Prostate gland (tissue), 2 donors: ENCODE data around the gene F5. TPM values are rescaled to one million over a fixed set of nuclear protein-coding genes. Genes with fewer than 3 reads are reported as not detected.

ENCODE experiments used
- DNase-seq: peaks from one replicate; pipeline ENCODE4 v3.0.0-alpha.2; 2019; ENCODE audit warnings: low spot score
- H3K27ac ChIP-seq, 2 donors: fragments of 200-600 bp; sonication (generic); 2 replicates each; pipeline ENCODE4 v1.5.1; 2017 to 2019
- H3K27me3 ChIP-seq: fragments of 200-600 bp; sonication (generic); replicated peaks from 2 replicates; pipeline ENCODE4 v1.5.1; 2019; ENCODE audit not compliant: insufficient read depth
- H3K36me3 ChIP-seq, 2 donors: fragments of 200-600 bp; sonication (generic); 1 replicate in 1 of 2; 2 replicates in 1 of 2; pipeline versions ENCODE4 v1.5.1 to v1.8.1; 2017 to 2019
- H3K4me1 ChIP-seq: fragments of 200-600 bp; sonication (generic); replicated peaks from 2 replicates; pipeline ENCODE4 v1.5.1; 2019
- H3K4me3 ChIP-seq, 2 donors: fragments of 200-600 bp; sonication (generic); 2 replicates each; pipeline ENCODE4 v1.5.1; 2017 to 2019
- H3K9me3 ChIP-seq: fragments of 200-600 bp; sonication (generic); 2 replicates; pipeline ENCODE4 v1.5.1; 2017
- POLR2A ChIP-seq: fragments of 450-650 bp; IDR thresholded peaks from one replicate; pipeline ENCODE4 v1.6.1; 2016; ENCODE audit warnings: antibody characterized with exemption, mild to moderate bottlenecking
- POLR2AphosphoS5 ChIP-seq: sonication (generic); formaldehyde crosslinking; IDR thresholded peaks from one replicate; pipeline ENCODE4 v1.6.1; 2017; ENCODE audit warnings: antibody characterized with exemption
- WGBS: methylation state at CpG from one replicate; pipeline ENCODE4 v1.1.5; 2018; 5-methylcytosine and 5-hydroxymethylcytosine counted together
- intact Hi-C: fragments of 100-400 bp; cut with DNase I; formaldehyde crosslinking; loops from one replicate; pipeline ENCODE4 v1.14.2; 2022
- total RNA-seq, 2 donors: library from RNA; depleted of rRNA; stranded (reverse); fragments of >200 nt; gene quantifications; one replicate each; pipeline ENCODE4 v1.1.0, GENCODE V29; 2016
- TF ChIP-seq, protein P1 (sequence below), 4 experiments: fragments of 200-600 bp in 2 of 4; fragments of 450-650 bp in 2 of 4; sonication (generic) in 2 of 4; IDR thresholded peaks; 1 replicate in 3 of 4; 2 replicates in 1 of 4; pipeline ENCODE4 v1.5.1; 2016 to 2019; ENCODE audit warnings: antibody characterized with exemption in 4 of 4, mild to moderate bottlenecking in 2 of 4, moderate library complexity in 2 of 4

F5 gene
- total RNA-seq, 2 donors from 2014 or later, result 1.1 to 8.4 TPM

- intact Hi-C loops, result no loop called here
- no peaks in the 10 kb centered on the region for H3K4me1 ChIP-seq
- H3K27me3 ChIP-seq, result no peaks in the 10 kb centered on the region
- no peaks in the 10 kb centered on the region for H3K9me3 ChIP-seq
- no peak for TF ChIP-seq POLR2AphosphoS5
- no peak for TF ChIP-seq POLR2A
- TF ChIP-seq, protein P1, sequence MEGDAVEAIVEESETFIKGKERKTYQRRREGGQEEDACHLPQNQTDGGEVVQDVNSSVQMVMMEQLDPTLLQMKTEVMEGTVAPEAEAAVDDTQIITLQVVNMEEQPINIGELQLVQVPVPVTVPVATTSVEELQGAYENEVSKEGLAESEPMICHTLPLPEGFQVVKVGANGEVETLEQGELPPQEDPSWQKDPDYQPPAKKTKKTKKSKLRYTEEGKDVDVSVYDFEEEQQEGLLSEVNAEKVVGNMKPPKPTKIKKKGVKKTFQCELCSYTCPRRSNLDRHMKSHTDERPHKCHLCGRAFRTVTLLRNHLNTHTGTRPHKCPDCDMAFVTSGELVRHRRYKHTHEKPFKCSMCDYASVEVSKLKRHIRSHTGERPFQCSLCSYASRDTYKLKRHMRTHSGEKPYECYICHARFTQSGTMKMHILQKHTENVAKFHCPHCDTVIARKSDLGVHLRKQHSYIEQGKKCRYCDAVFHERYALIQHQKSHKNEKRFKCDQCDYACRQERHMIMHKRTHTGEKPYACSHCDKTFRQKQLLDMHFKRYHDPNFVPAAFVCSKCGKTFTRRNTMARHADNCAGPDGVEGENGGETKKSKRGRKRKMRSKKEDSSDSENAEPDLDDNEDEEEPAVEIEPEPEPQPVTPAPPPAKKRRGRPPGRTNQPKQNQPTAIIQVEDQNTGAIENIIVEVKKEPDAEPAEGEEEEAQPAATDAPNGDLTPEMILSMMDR (IDR thresholded peaks at IDR 0.05), result no peak
- no peak overlapping the region for H3K4me3 ChIP-seq
- WGBS, result 59% methylated on average over 2 of the region's 2 CpGs
- no peaks in the 10 kb centered on the region for H3K36me3 ChIP-seq
- DNase-seq, result no peak
- no peak overlapping the region for H3K27ac ChIP-seq
Measured at GRCh38 chr1:169497317-169497716, 89.0 kb downstream of the F5 start.

- TF ChIP-seq, protein P1 (IDR thresholded peaks at IDR 0.05), result no peak
- no peak for TF ChIP-seq POLR2A
- TF ChIP-seq POLR2AphosphoS5, result no peak
- 50% methylated on average over 2 of the region's 2 CpGs for WGBS
- no peak overlapping the region for H3K4me3 ChIP-seq
- intact Hi-C loops, result no loop called here
- H3K4me1 ChIP-seq, result no peaks in the 10 kb centered on the region
- H3K9me3 ChIP-seq, result no peaks in the 10 kb centered on the region
- H3K27me3 ChIP-seq, result no peaks in the 10 kb centered on the region
- no peak overlapping the region for H3K27ac ChIP-seq
- no peaks in the 10 kb centered on the region for H3K36me3 ChIP-seq
- DNase-seq, result no peak
Measured at GRCh38 chr1:169495916-169496315, 90.4 kb downstream of the F5 start.

GRCh38 chr1:169495046-169495775, 91.1 kb downstream of the F5 start:
- no peak for DNase-seq
- Histone ChIP-seq H3K9me3 (no peaks in the 10 kb centered on the region), H3K4me1 (no peaks in the 10 kb centered on the region), H3K27ac (no peak overlapping the region), H3K36me3 (no peaks in the 10 kb centered on the region), H3K27me3 (no peaks in the 10 kb centered on the region), H3K4me3 (no peak overlapping the region)
- TF ChIP-seq POLR2AphosphoS5 (no peak), POLR2A (no peak)
- TF ChIP-seq, protein P1 (IDR thresholded peaks at IDR 0.05), result no peak
- intact Hi-C loops, result no loop called here

GRCh38 chr1:169494343-169494742, 91.9 kb downstream of the F5 start:
- intact Hi-C loops, result no loop called here
- WGBS, result 97% methylated on average over 3 of the region's 3 CpGs

More at GRCh38 chr1:169494343-169494742, 91.9 kb downstream of the F5 start:
- Histone ChIP-seq H3K4me3 (no peak overlapping the region), H3K27me3 (no peaks in the 10 kb centered on the region), H3K9me3 (no peaks in the 10 kb centered on the region), H3K36me3 (no peaks in the 10 kb centered on the region), H3K4me1 (no peaks in the 10 kb centered on the region), H3K27ac (no peak overlapping the region)
- DNase-seq, result no peak
- TF ChIP-seq POLR2AphosphoS5, result no peak
- no peak for TF ChIP-seq POLR2A
- TF ChIP-seq, protein P1 (IDR thresholded peaks at IDR 0.05), result no peak
